ENCODE results near the gene LRRC56. TPM values are rescaled to one million over a fixed set of nuclear protein-coding genes. Genes with fewer than 3 reads are reported as not detected.

Gene LRRC56
- total and polyA plus RNA-seq, 9 donors = 1.7 to 8.4 (median 5.4) TPM

DNA sequence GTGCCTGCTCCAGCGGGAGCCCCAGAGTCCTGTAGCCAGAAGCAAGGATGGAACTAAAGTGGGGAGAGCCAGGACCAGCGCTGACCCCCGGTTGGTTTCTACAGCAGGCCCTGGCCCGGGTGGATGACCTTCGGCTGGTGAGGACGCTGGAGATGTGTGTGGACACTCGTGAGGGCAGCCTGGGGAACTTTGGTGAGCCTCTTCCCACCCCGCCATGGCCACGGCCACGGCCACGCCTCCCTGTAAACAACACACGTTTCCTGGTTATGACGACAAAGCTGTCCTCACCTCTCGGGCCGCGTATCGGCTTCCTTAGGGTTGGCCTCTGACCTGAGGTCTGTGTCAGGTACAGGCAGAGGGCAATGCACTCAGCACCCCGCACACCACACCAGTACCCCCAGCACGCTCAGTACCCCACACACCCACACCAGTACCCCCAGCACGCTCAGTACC, 4.1 kb downstream of the LRRC56 start:
- H3K4me1 ChIP-seq (ENCODE audit: control insufficient read depth, insufficient read depth, low read length) = peaks cover 19% of the 10 kb centered on the region
- no peak overlapping the region for H3K4me3 ChIP-seq (ENCODE audit: low read length)
- WGBS (ENCODE audit: insufficient coverage) = 79% methylated on average over 16 of the region's 20 CpGs
- no peaks in the 10 kb centered on the region for H3K9me3 ChIP-seq (replicated peaks; ENCODE audit: control insufficient read depth, low read depth, low read length)
- H3K27me3 ChIP-seq (ENCODE audit: control insufficient read depth, insufficient read depth, low read length) = peaks cover 32% of the 10 kb centered on the region
- DNase-seq = no peak
- no peaks in the 10 kb centered on the region for H3K36me3 ChIP-seq (ENCODE audit: control insufficient read depth, insufficient read depth, low read length)
- H3K27ac ChIP-seq (ENCODE audit: low read length) = no peak overlapping the region

- no peak overlapping the region for H3K4me3 ChIP-seq (ENCODE audit: low read length)
- 78% methylated on average over 4 of the region's 5 CpGs for WGBS (ENCODE audit: insufficient coverage)
- H3K9me3 ChIP-seq (replicated peaks; ENCODE audit: control insufficient read depth, low read depth, low read length) = no peaks in the 10 kb centered on the region
Observed at GRCh38 chr11:544817-545166, 7.5 kb downstream of the LRRC56 start.

GRCh38 chr11:545171-545570, 7.8 kb downstream of the LRRC56 start:
- Histone ChIP-seq H3K27ac (ENCODE audit: low read length) (no peak overlapping the region), H3K4me1 (ENCODE audit: control insufficient read depth, insufficient read depth, low read length) (no peaks in the 10 kb centered on the region), H3K36me3 (ENCODE audit: control insufficient read depth, insufficient read depth, low read length) (no peaks in the 10 kb centered on the region), H3K27me3 (ENCODE audit: control insufficient read depth, insufficient read depth, low read length) (no peaks in the 10 kb centered on the region), H3K9me3 (replicated peaks; ENCODE audit: control insufficient read depth, low read depth, low read length) (no peaks in the 10 kb centered on the region), H3K4me3 (ENCODE audit: low read length) (no peak overlapping the region)
- WGBS (ENCODE audit: insufficient coverage) = 84% methylated on average over 11 of the region's 11 CpGs
- DNase-seq = no peak

More at GRCh38 chr11:544817-545166, 7.5 kb downstream of the LRRC56 start:
- no peak for DNase-seq
- H3K27ac ChIP-seq (ENCODE audit: low read length) = no peak overlapping the region
- H3K4me1 ChIP-seq (ENCODE audit: control insufficient read depth, insufficient read depth, low read length) = no peaks in the 10 kb centered on the region
- no peaks in the 10 kb centered on the region for H3K36me3 ChIP-seq (ENCODE audit: control insufficient read depth, insufficient read depth, low read length)
- H3K27me3 ChIP-seq (ENCODE audit: control insufficient read depth, insufficient read depth, low read length) = peaks cover 3% of the 10 kb centered on the region

GRCh38 chr11:548700-549603, 11.6 kb downstream of the LRRC56 start:
- 62% methylated on average over 32 of the region's 32 CpGs for WGBS (ENCODE audit: insufficient coverage)
- no peak for DNase-seq
- no peaks in the 10 kb centered on the region for H3K36me3 ChIP-seq (ENCODE audit: control insufficient read depth, insufficient read depth, low read length)
- H3K27me3 ChIP-seq (ENCODE audit: control insufficient read depth, insufficient read depth, low read length) = peaks cover 15% of the 10 kb centered on the region
- H3K4me3 ChIP-seq (ENCODE audit: low read length) = no peak overlapping the region
- no peaks in the 10 kb centered on the region for H3K9me3 ChIP-seq (replicated peaks; ENCODE audit: control insufficient read depth, low read depth, low read length)
- H3K4me1 ChIP-seq (ENCODE audit: control insufficient read depth, insufficient read depth, low read length) = no peaks in the 10 kb centered on the region
- H3K27ac ChIP-seq (ENCODE audit: low read length) = no peak overlapping the region

- no peaks in the 10 kb centered on the region for H3K9me3 ChIP-seq (replicated peaks; ENCODE audit: control insufficient read depth, low read depth, low read length)
- no peak for DNase-seq
- H3K4me1 ChIP-seq (ENCODE audit: control insufficient read depth, insufficient read depth, low read length) = peaks cover 6% of the 10 kb centered on the region
- 92% methylated on average over 25 of the region's 25 CpGs for WGBS (ENCODE audit: insufficient coverage)
- no peak overlapping the region for H3K27ac ChIP-seq (ENCODE audit: low read length)
- no peak overlapping the region for H3K4me3 ChIP-seq (ENCODE audit: low read length)
- no peaks in the 10 kb centered on the region for H3K36me3 ChIP-seq (ENCODE audit: control insufficient read depth, insufficient read depth, low read length)
- H3K27me3 ChIP-seq (ENCODE audit: control insufficient read depth, insufficient read depth, low read length) = peaks cover 26% of the 10 kb centered on the region
Observed at GRCh38 chr11:550021-550745, 12.9 kb downstream of the LRRC56 start.

DNA sequence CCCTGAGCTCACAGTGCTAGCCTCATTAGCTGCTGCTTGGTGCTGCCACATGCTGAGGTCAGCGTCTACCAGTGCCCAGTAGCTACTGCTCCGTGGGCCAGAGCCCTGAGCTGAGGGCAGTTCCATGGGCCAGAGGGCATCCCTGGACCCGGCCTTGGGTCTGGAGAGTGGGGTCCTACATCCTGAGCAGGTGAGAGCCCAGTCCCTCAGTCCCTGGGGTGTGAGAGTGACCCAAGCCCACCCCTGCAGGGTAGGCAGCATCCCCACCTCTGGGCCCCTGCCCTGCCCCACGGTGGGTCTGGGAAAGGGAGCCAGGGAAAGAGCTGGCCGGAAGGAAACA, 13.4 kb downstream of the LRRC56 start:
- peaks cover 31% of the 10 kb centered on the region for H3K27me3 ChIP-seq (ENCODE audit: control insufficient read depth, insufficient read depth, low read length)
- H3K27ac ChIP-seq (ENCODE audit: low read length) = no peak overlapping the region
- H3K4me3 ChIP-seq (ENCODE audit: low read length) = no peak overlapping the region
- H3K9me3 ChIP-seq (replicated peaks; ENCODE audit: control insufficient read depth, low read depth, low read length) = no peaks in the 10 kb centered on the region
- no peaks in the 10 kb centered on the region for H3K36me3 ChIP-seq (ENCODE audit: control insufficient read depth, insufficient read depth, low read length)
- DNase-seq = no peak
- H3K4me1 ChIP-seq (ENCODE audit: control insufficient read depth, insufficient read depth, low read length) = peaks cover 6% of the 10 kb centered on the region
- 89% methylated on average over 3 of the region's 5 CpGs for WGBS (ENCODE audit: insufficient coverage)

DNA sequence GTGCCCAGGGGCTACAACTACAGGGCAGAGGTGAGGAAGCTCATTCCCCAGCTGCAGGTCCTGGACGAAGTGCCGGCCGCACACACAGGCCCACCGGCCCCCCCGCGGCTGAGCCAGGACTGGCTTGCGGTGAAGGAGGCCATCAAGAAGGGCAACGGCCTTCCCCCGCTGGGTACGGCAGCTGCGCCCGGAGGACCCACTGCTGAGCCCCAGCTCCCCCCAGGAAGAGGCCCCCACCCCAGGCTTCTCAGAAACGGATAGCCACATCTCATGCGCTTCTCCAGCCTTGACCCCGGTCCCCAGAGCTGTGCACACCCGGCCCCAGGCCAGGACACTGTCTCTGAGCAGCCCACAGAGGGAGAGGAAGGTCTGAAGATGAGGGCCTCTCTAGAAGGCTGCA, 13.8 kb downstream of the LRRC56 start:
- DNase-seq = no peak
- Histone ChIP-seq H3K36me3 (ENCODE audit: control insufficient read depth, insufficient read depth, low read length) (no peaks in the 10 kb centered on the region), H3K27me3 (ENCODE audit: control insufficient read depth, insufficient read depth, low read length) (peaks cover 36% of the 10 kb centered on the region), H3K4me3 (ENCODE audit: low read length) (no peak overlapping the region), H3K4me1 (ENCODE audit: control insufficient read depth, insufficient read depth, low read length) (peaks cover 6% of the 10 kb centered on the region), H3K27ac (ENCODE audit: low read length) (no peak overlapping the region), H3K9me3 (replicated peaks; ENCODE audit: control insufficient read depth, low read depth, low read length) (no peaks in the 10 kb centered on the region)
- WGBS (ENCODE audit: insufficient coverage) = 66% methylated on average over 14 of the region's 16 CpGs

- no peak for DNase-seq
- H3K36me3 ChIP-seq (ENCODE audit: control insufficient read depth, insufficient read depth, low read length) = no peaks in the 10 kb centered on the region
- peaks cover 10% of the 10 kb centered on the region for H3K4me1 ChIP-seq (ENCODE audit: control insufficient read depth, insufficient read depth, low read length)
- H3K9me3 ChIP-seq (replicated peaks; ENCODE audit: control insufficient read depth, low read depth, low read length) = no peaks in the 10 kb centered on the region
- peaks cover 40% of the 10 kb centered on the region for H3K27me3 ChIP-seq (ENCODE audit: control insufficient read depth, insufficient read depth, low read length)
- 69% methylated on average over 12 of the region's 12 CpGs for WGBS (ENCODE audit: insufficient coverage)
- H3K4me3 ChIP-seq (ENCODE audit: low read length) = no peak overlapping the region
- no peak overlapping the region for H3K27ac ChIP-seq (ENCODE audit: low read length)
Observed at GRCh38 chr11:551596-551995, 14.3 kb downstream of the LRRC56 start.

DNA sequence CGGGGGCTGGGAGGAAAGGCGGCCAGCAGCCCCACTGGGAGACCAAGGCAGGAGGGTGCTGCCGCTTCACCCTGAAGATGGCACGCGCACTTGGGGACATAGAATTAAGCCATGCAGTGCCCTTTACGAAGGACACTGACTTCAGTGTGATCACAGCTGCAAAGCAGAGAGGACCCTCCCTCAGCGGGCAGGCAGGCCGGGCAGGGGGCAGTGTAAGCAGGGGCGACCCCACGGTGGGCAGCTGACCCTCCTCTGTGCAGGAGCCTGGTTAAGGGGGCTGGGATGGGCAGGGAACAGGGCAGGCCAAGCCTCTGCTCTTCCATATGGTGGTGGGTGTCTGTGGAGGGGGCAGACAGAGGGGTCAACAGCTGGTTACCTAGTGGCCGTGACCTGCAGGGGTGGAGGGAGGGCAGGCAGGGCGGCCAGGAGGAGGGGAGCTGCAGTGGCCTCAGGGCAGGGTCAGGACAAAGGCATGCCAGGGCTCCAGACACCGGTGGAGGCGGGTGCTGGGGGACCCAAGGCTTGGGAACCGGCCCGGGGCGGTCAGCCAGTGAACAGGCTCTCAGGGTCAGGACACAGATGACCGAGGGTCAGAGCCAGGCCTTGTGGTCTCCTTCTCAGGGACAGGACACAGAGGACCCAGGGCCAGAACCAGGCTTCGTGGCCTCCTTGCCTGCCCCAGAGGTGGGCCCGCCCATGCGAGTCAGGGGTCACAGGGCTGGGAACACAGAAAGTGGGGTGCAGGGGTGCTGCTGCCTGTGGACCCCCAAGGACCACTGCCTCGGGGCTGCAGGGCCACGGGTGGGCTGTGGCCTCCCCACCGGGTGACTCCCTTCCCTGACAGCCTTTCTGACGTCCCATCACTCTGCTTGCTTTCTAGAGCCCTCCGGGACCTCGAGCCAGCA, 16.0 kb downstream of the LRRC56 start:
- Histone ChIP-seq H3K4me3 (ENCODE audit: low read length) (no peak overlapping the region), H3K4me1 (ENCODE audit: control insufficient read depth, insufficient read depth, low read length) (peaks cover 10% of the 10 kb centered on the region), H3K36me3 (ENCODE audit: control insufficient read depth, insufficient read depth, low read length) (no peaks in the 10 kb centered on the region), H3K9me3 (replicated peaks; ENCODE audit: control insufficient read depth, low read depth, low read length) (no peaks in the 10 kb centered on the region), H3K27ac (ENCODE audit: low read length) (no peak overlapping the region), H3K27me3 (ENCODE audit: control insufficient read depth, insufficient read depth, low read length) (peaks cover 58% of the 10 kb centered on the region)
- 85% methylated on average over 25 of the region's 27 CpGs for WGBS (ENCODE audit: insufficient coverage)
- no peak for DNase-seq

GRCh38 chr11:553988-554340, 16.6 kb downstream of the LRRC56 start:
- no peaks in the 10 kb centered on the region for H3K36me3 ChIP-seq (ENCODE audit: control insufficient read depth, insufficient read depth, low read length)
- H3K27ac ChIP-seq (ENCODE audit: low read length) = no peak overlapping the region
- H3K4me3 ChIP-seq (ENCODE audit: low read length) = no peak overlapping the region
- H3K4me1 ChIP-seq (ENCODE audit: control insufficient read depth, insufficient read depth, low read length) = peaks cover 10% of the 10 kb centered on the region
- WGBS (ENCODE audit: insufficient coverage) = 62% methylated on average over 6 of the region's 11 CpGs
- peaks cover 64% of the 10 kb centered on the region for H3K27me3 ChIP-seq (ENCODE audit: control insufficient read depth, insufficient read depth, low read length)
- no peaks in the 10 kb centered on the region for H3K9me3 ChIP-seq (replicated peaks; ENCODE audit: control insufficient read depth, low read depth, low read length)
- no peak for DNase-seq

All from muscle of leg (tissue), 11 donors.